DND-41 (cell line): ENCODE measurements around the gene LPAR3.

Experiments used
- ATAC-seq: fragments of 200-7000 bp; cut with Tn5 transposase; 3 replicates; pipeline ENCODE4 v1.9.1; 2021; ENCODE audit warnings: low read depth; ENCODE audit not compliant: insufficient read depth
- DNase-seq: peaks from one replicate; pipeline ENCODE4 v3.0.0-alpha.2; 2020
- H2AFZ ChIP-seq: 2 replicates; pipeline ENCODE4 v1.6.0; 2012; ENCODE audit warnings: low read depth, low read length
- H3K27ac ChIP-seq: 2 replicates; pipeline ENCODE4 v1.5.1; 2012; ENCODE audit warnings: low read length, inconsistent platforms
- H3K27me3 ChIP-seq: fragments of 200-600 bp; sonication (generic); 2 replicates; pipeline ENCODE4 v1.6.0; 2012; ENCODE audit warnings: low read length, mild to moderate bottlenecking, inconsistent platforms; ENCODE audit not compliant: insufficient read depth, poor library complexity
- H3K36me3 ChIP-seq: 2 replicates; pipeline ENCODE4 v1.5.1; 2012; ENCODE audit warnings: low read length, inconsistent platforms; ENCODE audit not compliant: insufficient read depth
- H3K4me1 ChIP-seq: 2 replicates; pipeline ENCODE4 v1.5.1; 2012; ENCODE audit warnings: mild to moderate bottlenecking, low read length; ENCODE audit not compliant: insufficient read depth
- H3K4me2 ChIP-seq: 2 replicates; pipeline ENCODE4 v1.6.0; 2012; ENCODE audit warnings: mild to moderate bottlenecking, moderate library complexity, low read length, inconsistent platforms; ENCODE audit not compliant: insufficient read depth
- H3K4me3 ChIP-seq, 2 experiments: fragments of 200-600 bp in 1 of 2; shearing (Covaris generic) in 1 of 2; 2 replicates each; pipeline ENCODE4 v1.5.1; 2012 to 2016; ENCODE audit warnings: inconsistent platforms in 2 of 2, low read length in 2 of 2, mild to moderate bottlenecking in 2 of 2, low read depth in 1 of 2, moderate library complexity in 1 of 2
- H3K79me2 ChIP-seq: 2 replicates; pipeline ENCODE4 v1.6.0; 2012; ENCODE audit warnings: low read length, inconsistent platforms; ENCODE audit not compliant: insufficient read depth
- H3K9ac ChIP-seq: 2 replicates; pipeline ENCODE4 v1.6.0; 2012; ENCODE audit warnings: low read depth, mild to moderate bottlenecking, inconsistent platforms, low read length, moderate library complexity
- H3K9me3 ChIP-seq: 2 replicates; pipeline ENCODE4 v1.5.1; 2012; ENCODE audit warnings: low read length, moderate library complexity, mild to moderate bottlenecking, inconsistent platforms; ENCODE audit not compliant: insufficient read depth, severe bottlenecking
- H4K20me1 ChIP-seq: 2 replicates; pipeline ENCODE4 v1.6.0; 2012; ENCODE audit warnings: low read length; ENCODE audit not compliant: insufficient read depth
- EZH2 ChIP-seq: IDR thresholded peaks from 3 replicates; pipeline ENCODE4 v1.6.1; 2012; ENCODE audit warnings: borderline replicate concordance, low read depth, mild to moderate bottlenecking, moderate library complexity, low read length, inconsistent platforms; ENCODE audit not compliant: severe bottlenecking
- TF ChIP-seq, protein P1 (sequence below): IDR thresholded peaks from 2 replicates; pipeline ENCODE4 v1.5.1; 2012; ENCODE audit warnings: borderline replicate concordance, low read length, moderate library complexity, mild to moderate bottlenecking; ENCODE audit not compliant: poor library complexity, severe bottlenecking; ENCODE audit errors: extremely low read depth

Gene LPAR3

DNA sequence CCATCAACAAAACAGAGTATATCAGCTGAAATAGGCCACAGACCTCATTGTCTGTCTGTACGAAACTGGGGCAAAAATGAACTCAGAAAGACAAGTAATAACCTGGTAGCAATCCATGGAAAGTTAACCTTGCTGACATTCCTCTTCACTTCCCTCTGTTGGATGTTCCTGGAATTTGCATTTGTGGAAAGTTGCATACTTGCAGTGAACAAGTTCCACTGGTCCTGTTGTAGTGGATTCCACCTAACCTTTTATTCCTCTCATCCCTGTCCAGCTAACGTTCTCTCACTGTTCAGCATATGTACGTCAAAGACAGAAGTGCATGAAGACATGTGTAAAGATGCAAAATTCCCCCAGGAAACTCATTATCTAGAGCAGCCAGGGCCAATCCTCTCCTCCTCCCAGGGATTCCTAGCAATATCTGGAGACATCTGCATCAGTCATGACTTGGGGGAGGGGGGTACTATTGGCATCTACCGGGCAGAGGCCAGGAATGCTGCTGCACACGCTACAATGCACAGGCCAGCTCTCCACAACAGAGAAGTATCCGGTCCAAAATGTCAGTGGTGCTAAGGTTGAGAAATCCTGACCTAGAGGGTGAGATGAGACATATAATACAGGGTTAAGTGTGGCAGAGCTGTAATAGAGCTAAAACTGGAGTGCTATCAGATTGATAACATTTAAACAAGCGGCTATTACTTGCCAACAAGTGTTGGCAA lies 8.2 kb downstream of the LPAR3 start:
- Histone ChIP-seq H3K4me2 (no peak overlapping the region), H3K9me3 (no peaks in the 10 kb centered on the region), H3K4me1 (no peaks in the 10 kb centered on the region), H3K79me2 (no peaks in the 10 kb centered on the region), H2AFZ (no peak overlapping the region), H3K36me3 (no peaks in the 10 kb centered on the region), H3K9ac (no peak overlapping the region), H4K20me1 (no peaks in the 10 kb centered on the region), H3K27me3 (no peaks in the 10 kb centered on the region), H3K27ac (no peak overlapping the region), H3K4me3 (no peak overlapping the region)
- TF ChIP-seq, protein P1, sequence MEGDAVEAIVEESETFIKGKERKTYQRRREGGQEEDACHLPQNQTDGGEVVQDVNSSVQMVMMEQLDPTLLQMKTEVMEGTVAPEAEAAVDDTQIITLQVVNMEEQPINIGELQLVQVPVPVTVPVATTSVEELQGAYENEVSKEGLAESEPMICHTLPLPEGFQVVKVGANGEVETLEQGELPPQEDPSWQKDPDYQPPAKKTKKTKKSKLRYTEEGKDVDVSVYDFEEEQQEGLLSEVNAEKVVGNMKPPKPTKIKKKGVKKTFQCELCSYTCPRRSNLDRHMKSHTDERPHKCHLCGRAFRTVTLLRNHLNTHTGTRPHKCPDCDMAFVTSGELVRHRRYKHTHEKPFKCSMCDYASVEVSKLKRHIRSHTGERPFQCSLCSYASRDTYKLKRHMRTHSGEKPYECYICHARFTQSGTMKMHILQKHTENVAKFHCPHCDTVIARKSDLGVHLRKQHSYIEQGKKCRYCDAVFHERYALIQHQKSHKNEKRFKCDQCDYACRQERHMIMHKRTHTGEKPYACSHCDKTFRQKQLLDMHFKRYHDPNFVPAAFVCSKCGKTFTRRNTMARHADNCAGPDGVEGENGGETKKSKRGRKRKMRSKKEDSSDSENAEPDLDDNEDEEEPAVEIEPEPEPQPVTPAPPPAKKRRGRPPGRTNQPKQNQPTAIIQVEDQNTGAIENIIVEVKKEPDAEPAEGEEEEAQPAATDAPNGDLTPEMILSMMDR, result no peak
- TF ChIP-seq EZH2, result no peak
- no peak for ATAC-seq
- DNase-seq, result no peak

- Histone ChIP-seq H3K27me3 (no peaks in the 10 kb centered on the region), H2AFZ (no peak overlapping the region), H3K4me2 (no peak overlapping the region), H3K9ac (no peak overlapping the region), H4K20me1 (no peaks in the 10 kb centered on the region), H3K4me1 (no peaks in the 10 kb centered on the region), H3K36me3 (no peaks in the 10 kb centered on the region), H3K79me2 (no peaks in the 10 kb centered on the region), H3K4me3 (no peak overlapping the region), H3K27ac (no peak overlapping the region), H3K9me3 (no peaks in the 10 kb centered on the region)
- ATAC-seq, result no peak
- no peak for DNase-seq
- TF ChIP-seq, protein P1, result no peak
Measured at GRCh38 chr1:84883286-84883685, 9.7 kb downstream of the LPAR3 start.

- DNase-seq, result no peak
- H3K27ac ChIP-seq, result no peak overlapping the region
- H3K36me3 ChIP-seq, result no peaks in the 10 kb centered on the region
- H3K9me3 ChIP-seq, result no peaks in the 10 kb centered on the region
- no peak overlapping the region for H2AFZ ChIP-seq
- H3K4me2 ChIP-seq, result no peak overlapping the region
- TF ChIP-seq, protein P1, result no peak
- TF ChIP-seq EZH2, result no peak
- H3K27me3 ChIP-seq, result no peaks in the 10 kb centered on the region
- H3K9ac ChIP-seq, result no peak overlapping the region
- ATAC-seq, result no peak
- H3K79me2 ChIP-seq, result no peaks in the 10 kb centered on the region
- no peaks in the 10 kb centered on the region for H4K20me1 ChIP-seq
- no peak overlapping the region for H3K4me3 ChIP-seq
- H3K4me1 ChIP-seq, result no peaks in the 10 kb centered on the region
Measured at GRCh38 chr1:84877592-84877991, 15.4 kb downstream of the LPAR3 start.

DNA sequence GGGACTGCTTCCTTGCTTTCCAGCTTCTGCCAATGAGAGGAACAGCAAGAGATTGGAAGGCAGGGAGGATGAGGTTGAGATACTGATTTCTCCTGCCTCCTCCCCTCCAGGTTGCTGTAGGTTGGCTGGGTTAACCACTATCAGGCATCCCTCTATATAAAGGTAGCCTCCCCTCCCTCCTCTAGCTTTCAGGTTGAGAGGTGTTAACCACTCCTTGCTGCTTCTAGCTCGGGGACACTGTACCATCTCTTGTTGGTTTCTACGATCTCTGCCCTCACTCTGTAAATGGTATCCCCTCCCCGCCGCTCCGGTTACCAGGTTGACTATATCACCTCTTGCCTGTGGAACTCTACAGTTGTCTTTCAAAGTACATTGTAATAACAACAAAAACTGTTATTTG lies 16.7 kb downstream of the LPAR3 start:
- Histone ChIP-seq H3K9me3 (no peaks in the 10 kb centered on the region), H3K9ac (no peak overlapping the region), H3K4me2 (no peak overlapping the region), H4K20me1 (no peaks in the 10 kb centered on the region), H3K27ac (no peak overlapping the region), H3K4me3 (no peak overlapping the region), H2AFZ (no peak overlapping the region), H3K27me3 (no peaks in the 10 kb centered on the region), H3K4me1 (no peaks in the 10 kb centered on the region), H3K36me3 (no peaks in the 10 kb centered on the region), H3K79me2 (no peaks in the 10 kb centered on the region)
- no peak for TF ChIP-seq EZH2
- TF ChIP-seq, protein P1, result no peak
- DNase-seq, result no peak
- ATAC-seq, result no peak
